Right ventricle myocardium superior (tissue), 1 donor: ENCODE data around the gene CACNA1S. TPM values are rescaled to one million over a fixed set of nuclear protein-coding genes. Genes with fewer than 3 reads are reported as not detected.

Experiments used
- ATAC-seq: fragments of 200-7000 bp; cut with Tn5 transposase; one replicate; pipeline ENCODE4 v1.9.1; 2020; ENCODE audit warnings: mild to moderate bottlenecking; ENCODE audit not compliant: poor library complexity
- DNase-seq: peaks from one replicate; pipeline ENCODE4 v3.0.0-alpha.2; 2020
- intact Hi-C: fragments of 100-400 bp; cut with DNase I; formaldehyde crosslinking; loops from one replicate; pipeline ENCODE4 v1.11.2; 2022
- total RNA-seq: library from RNA; stranded (reverse); fragmentation: NEBNext Ultra II Directional; extraction: Animal tissue kit (Norgen Biotek cat#: 25700); gene quantifications from one replicate; pipeline ENCODE4 v1.2.1, GENCODE V29; 2021
- donor health status: DM: no; HTN: yes; CAD: no; lungs with severe emphysema.

Gene CACNA1S
- total RNA-seq, 1 donor from 2014 or later: not detected

- intact Hi-C loops: no loop called here
- ATAC-seq (no peak), DNase-seq (no peak)
Measured at GRCh38 chr1:201024625-201024998, 87.6 kb downstream of the CACNA1S start.

- ATAC-seq: no peak
- DNase-seq: no peak
- intact Hi-C loops: no loop called here
Measured at GRCh38 chr1:201023920-201024624, 88.2 kb downstream of the CACNA1S start.

- intact Hi-C loops: no loop called here
- DNase-seq (peak; percentile 90), ATAC-seq (peak; percentile 91)
Measured at GRCh38 chr1:201023517-201023902, 88.7 kb downstream of the CACNA1S start, which contains the start of gene KIF21B. Gene KIF21B (minus strand): TSS chr1:201023714. CDS start chr1:201023383, 331 bp downstream.

- intact Hi-C loops: no loop called here
- DNase-seq: peak; percentile 55
- no peak for ATAC-seq
Measured at GRCh38 chr1:201022820-201023516, 89.3 kb downstream of the CACNA1S start.

- intact Hi-C loops: no loop called here
- DNase-seq (no peak), ATAC-seq (no peak)
Measured at GRCh38 chr1:201022493-201022819, 89.8 kb downstream of the CACNA1S start.

- DNase-seq: no peak
- intact Hi-C loops: no loop called here
- ATAC-seq: no peak
Measured at GRCh38 chr1:201021630-201022492, 90.4 kb downstream of the CACNA1S start.

- intact Hi-C loops: no loop called here
- ATAC-seq: no peak
- DNase-seq: no peak
Measured at GRCh38 chr1:201020721-201021629, 91.3 kb downstream of the CACNA1S start.

- ATAC-seq (no peak), DNase-seq (no peak)
- intact Hi-C loops: no loop called here
Measured at GRCh38 chr1:201020040-201020591, 92.1 kb downstream of the CACNA1S start.

- intact Hi-C loops: no loop called here
- peak; percentile 82 for DNase-seq
- ATAC-seq: peak; percentile 38
Measured at GRCh38 chr1:201019321-201019977, 92.8 kb downstream of the CACNA1S start.

GRCh38 chr1:201017828-201018163, 94.4 kb downstream of the CACNA1S start:
- DNase-seq (no peak), ATAC-seq (no peak)
- intact Hi-C loops: no loop called here

- DNase-seq (no peak), ATAC-seq (no peak)
- intact Hi-C loops: no loop called here
Measured at GRCh38 chr1:201016943-201017827, 95.0 kb downstream of the CACNA1S start.

GRCh38 chr1:201016211-201016651, 96.0 kb downstream of the CACNA1S start:
- no peak for ATAC-seq
- intact Hi-C loops: no loop called here
- no peak for DNase-seq

GRCh38 chr1:201015551-201016091, 96.6 kb downstream of the CACNA1S start:
- no peak for ATAC-seq
- intact Hi-C loops: no loop called here
- no peak for DNase-seq

- no peak for DNase-seq
- intact Hi-C loops: no loop called here
- ATAC-seq: no peak
Measured at GRCh38 chr1:201014816-201015200, 97.4 kb downstream of the CACNA1S start.

GRCh38 chr1:201013991-201014815, 98.0 kb downstream of the CACNA1S start:
- ATAC-seq: no peak
- intact Hi-C loops: no loop called here
- DNase-seq: no peak

- intact Hi-C loops: no loop called here
- no peak for DNase-seq
- no peak for ATAC-seq
Measured at GRCh38 chr1:201013031-201013485, 99.2 kb downstream of the CACNA1S start.
